Astrocyte of the spinal cord (primary cell): ENCODE results near the gene RNF208.
"Not testable (repeated sequence)": the region's sequence is repeated elsewhere in the genome, so short reads cannot be mapped to it uniquely, and the experiment has no call there.

Experiments used
- DNase-seq: peaks from one replicate; pipeline ENCODE4 v3.0.0; 2011; ENCODE audit warnings: low read depth, low spot score
- H3K4me3 ChIP-seq: 2 replicates; pipeline ENCODE4 v1.5.1; 2011; ENCODE audit warnings: low read depth, mild to moderate bottlenecking, low read length, moderate library complexity
- CTCF ChIP-seq: IDR thresholded peaks from 2 replicates; pipeline ENCODE4 v1.5.1; 2012; ENCODE audit warnings: low read depth, mild to moderate bottlenecking, low read length, inconsistent platforms
- in situ Hi-C: cut with HindIII; loops from 2 replicates; pipeline ENCODE4 v1.10.0; 2017; ENCODE audit warnings: low sequenced_read_pairs

RNF208 gene

DNA sequence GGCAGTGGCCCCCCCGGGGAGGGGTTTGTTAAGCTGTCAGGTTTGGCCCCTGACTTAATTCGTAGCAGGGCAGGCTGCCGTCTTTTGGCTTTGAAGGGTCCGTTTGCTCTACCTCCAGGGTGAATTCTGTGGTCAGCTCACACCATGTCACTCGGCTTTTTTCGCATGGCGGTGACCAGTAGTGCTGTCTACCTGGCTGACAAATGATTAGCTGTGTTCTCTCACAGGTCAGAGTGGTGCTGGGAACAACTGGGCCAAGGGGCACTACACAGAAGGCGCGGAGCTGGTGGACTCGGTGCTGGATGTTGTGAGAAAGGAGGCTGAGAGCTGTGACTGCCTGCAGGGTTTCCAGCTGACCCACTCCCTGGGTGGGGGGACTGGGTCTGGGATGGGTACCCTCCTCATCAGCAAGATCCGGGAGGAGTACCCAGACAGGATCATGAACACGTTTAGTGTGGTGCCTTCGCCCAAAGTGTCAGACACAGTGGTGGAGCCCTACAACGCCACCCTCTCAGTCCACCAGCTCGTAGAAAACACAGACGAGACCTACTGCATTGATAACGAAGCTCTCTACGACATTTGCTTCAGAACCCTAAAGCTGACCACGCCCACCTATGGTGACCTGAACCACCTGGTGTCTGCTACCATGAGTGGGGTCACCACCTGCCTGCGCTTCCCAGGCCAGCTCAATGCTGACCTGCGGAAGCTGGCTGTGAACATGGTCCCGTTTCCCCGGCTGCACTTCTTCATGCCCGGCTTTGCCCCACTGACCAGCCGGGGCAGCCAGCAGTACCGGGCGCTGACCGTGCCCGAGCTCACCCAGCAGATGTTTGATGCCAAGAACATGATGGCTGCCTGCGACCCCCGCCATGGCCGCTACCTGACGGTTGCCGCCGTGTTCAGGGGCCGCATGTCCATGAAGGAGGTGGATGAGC is 20.5 kb upstream of the RNF208 start:
- DNase-seq: no peak
- in situ Hi-C loops: no loop called here
- no peak for TF ChIP-seq CTCF
- peak overlapping the region; percentile 80 for H3K4me3 ChIP-seq

DNA sequence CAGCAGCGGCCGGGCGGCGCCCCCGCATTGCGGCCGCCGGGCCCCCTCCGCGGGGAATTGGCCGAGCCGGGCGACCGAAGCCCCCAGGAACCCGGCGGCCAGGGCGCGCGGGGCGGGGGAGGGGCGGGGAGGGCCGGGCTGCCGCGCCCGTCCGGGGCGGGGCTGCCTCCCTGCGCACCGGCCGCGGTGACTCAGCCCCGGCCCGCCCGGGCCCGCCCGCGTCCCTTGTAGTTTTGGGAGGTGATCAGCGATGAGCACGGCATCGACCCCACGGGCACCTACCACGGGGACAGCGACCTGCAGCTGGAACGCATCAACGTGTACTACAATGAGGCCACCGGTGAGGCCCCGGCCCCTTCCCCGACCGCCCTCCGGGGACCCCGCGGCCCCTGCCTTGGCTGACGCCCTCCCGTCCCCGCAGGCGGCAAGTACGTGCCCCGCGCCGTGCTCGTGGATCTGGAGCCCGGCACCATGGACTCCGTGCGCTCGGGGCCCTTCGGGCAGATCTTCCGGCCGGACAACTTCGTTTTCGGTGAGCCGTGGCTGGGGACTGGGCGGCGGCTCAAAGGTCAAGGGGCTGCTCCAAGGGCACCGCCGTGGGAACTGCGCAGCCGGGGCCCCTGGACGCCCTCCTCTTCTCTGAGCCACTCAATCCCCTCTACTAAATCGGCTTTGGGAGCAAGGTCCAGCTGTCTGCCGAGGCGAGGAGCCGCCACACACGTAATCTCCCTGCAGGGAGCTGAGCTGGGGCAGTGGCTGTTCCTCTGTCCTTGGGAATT is 19.6 kb upstream of the RNF208 start:
- no peak for TF ChIP-seq CTCF
- H3K4me3 ChIP-seq: peak overlapping the region; percentile 80
- in situ Hi-C loops: no loop called here
- peak; percentile 33 for DNase-seq

GRCh38 chr9:137240841-137241489 is 18.9 kb upstream of the RNF208 start, which contains the start of gene TUBB4B:
Gene TUBB4B, plus strand, starts transcription at chr9:137241287. Its CDS starts 74 bp downstream, at chr9:137241361.
- peak; percentile 100 for DNase-seq
- H3K4me3 ChIP-seq: peak within 1 kb of the TSS; percentile 80
- TF ChIP-seq CTCF: no peak
- in situ Hi-C loops: no loop called here

DNA sequence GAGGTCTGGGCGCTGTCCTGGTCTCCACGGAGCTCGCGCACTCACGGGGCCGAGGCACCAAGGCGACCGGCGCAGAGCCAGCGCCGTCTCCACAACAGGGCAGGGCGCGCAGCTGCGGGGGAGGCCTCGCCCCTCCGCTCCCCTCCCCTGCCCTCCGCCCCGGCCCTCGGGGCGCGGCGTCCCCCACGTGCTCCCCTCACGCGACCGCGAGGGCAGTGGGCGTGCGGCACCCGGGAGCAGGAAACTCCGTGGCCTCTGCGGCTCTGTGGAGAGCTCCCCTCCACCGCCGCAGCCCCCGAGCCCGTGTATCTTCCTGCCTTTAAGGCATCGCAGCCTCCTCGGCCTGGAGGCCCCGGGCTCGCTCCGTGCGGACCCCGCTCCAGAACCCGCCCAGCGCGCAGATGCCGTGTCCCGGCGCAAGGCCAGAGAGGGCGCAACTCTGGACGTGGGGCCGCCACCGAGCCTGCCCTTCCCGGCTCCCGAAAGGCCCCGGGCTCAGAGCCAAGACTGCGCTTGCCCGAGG is 18.3 kb upstream of the RNF208 start:
- H3K4me3 ChIP-seq: peak overlapping the region; percentile 50
- no peak for TF ChIP-seq CTCF
- in situ Hi-C loops: no loop called here
- peak; percentile 83 for DNase-seq

DNA sequence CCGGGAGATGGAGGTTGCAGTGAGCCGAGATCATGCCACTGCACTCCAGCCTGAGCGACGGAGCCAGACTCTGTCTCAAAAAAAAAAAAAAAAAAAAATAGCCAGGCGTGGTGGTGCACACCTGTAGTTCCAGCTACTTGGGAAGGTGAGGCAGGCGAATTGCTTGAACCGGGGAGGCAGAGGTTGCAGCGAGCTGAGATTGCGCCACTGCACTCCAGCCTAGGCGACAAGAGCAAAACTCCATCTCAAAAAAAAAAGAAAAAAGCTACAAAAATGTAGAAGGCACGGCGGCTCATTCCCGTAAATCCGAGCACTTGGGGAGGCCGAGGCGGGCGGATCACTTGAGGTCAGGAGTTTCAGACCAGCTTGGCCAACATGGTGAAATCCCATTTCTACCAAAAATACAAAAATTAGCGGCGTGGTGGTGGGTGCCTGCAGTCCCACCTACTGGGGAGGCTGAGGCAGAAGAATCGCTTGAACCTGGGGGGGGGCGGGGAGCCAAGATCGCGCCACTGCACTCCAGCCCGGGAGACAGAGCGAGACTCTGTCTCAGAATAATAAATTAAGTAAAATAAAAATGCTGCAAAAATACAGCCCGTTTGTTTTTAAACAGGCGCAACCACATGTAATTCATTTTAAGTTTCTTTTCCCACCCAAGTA is 17.6 kb upstream of the RNF208 start:
- H3K4me3 ChIP-seq: peak overlapping the region; percentile 50
- in situ Hi-C loops, DNase-seq: not testable (repeated sequence)

DNA sequence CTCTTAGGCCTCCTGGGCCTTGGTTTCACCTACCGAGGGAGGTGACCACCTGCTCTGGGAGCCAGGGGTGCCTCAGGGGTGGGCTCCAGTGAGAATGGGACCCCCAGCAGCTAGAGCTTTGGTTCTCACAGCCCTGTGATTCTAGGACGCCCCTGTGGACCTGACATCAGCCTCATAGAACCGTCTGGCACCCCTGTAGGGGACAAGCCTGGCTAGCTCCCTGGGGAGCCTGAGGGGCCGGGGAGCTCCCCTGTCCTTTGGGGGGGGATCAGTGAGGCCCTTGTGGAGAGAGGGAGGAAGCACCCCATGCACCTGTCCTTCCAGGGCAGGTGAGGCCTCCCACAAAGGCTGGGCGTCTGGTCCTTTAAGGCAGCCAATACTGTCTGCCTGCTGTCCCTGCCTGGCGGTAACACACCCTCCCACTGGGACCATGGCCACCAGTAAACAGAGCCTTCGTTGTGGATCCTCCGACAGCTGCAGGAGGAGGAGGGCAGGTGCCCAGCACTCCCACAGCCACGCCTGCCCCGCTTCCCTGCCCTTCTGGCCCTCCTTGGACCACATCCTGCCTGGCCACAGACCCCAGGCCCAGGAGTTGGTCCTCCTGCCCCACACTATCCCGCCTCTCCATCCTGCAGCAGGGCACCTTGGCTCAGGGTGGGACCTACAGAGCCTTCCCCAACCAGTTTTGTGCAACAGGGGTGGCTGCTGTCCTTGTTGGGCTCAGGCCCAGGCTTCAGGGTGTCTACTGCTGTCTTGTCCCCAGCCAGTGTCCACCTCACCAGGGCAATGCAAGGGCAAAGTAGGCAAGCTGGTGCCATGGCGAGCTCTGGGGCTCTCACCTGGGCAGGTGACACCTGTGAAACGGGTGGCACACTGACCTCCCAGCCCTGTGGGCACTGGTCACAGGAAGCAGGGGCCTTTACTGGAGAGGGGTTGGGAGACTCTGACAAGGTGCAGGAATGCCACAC is 16.0 kb upstream of the RNF208 start:
- H3K4me3 ChIP-seq: no peak overlapping the region
- no peak for TF ChIP-seq CTCF
- DNase-seq: no peak
- in situ Hi-C loops: no loop called here
